Thyroid gland (tissue), 4 donors: ENCODE results near the gene BTF3.

Source experiments
- CTCF ChIP-seq, 6 experiments: fragments of 200-600 bp in 3 of 6; fragments of 450-650 bp in 3 of 6; sonication (generic) in 3 of 6; IDR thresholded peaks; one replicate each; pipeline ENCODE4 v1.5.1; 2016 to 2019; ENCODE audit warnings: antibody characterized with exemption in 6 of 6, mild to moderate bottlenecking in 2 of 6, inconsistent platforms in 1 of 6, moderate library complexity in 1 of 6
- POLR2A ChIP-seq, 2 donors: fragments of 450-650 bp; IDR thresholded peaks; one replicate each; pipeline ENCODE4 v1.6.1; 2017; ENCODE audit warnings: antibody characterized with exemption in 2 of 2, mild to moderate bottlenecking in 2 of 2, moderate library complexity in 1 of 2

GRCh38 chr5:73513996-73514395, 15.8 kb downstream of the BTF3 start:
- TF ChIP-seq CTCF (IDR thresholded peaks at IDR 0.05) (no peak), POLR2A (IDR thresholded peaks at IDR 0.05) (no peak)
